AG09319 (cell line): Measurements from ENCODE around the gene ZNF24.
A peak's percentile ranks its signal among the peaks of the same experiment; 100 is the strongest.

Experiments
- DNase-seq: peaks from one replicate; pipeline ENCODE4 v3.0.0-alpha.2; 2010; ENCODE audit warnings: low read depth; ENCODE audit errors: extremely low read depth
- CTCF ChIP-seq: IDR thresholded peaks from 2 replicates; pipeline ENCODE4 v1.5.1; 2011; ENCODE audit warnings: low read depth, mild to moderate bottlenecking, inconsistent platforms, low read length, moderate library complexity

Gene ZNF24

GRCh38 chr18:35352283-35352682 lies 8.1 kb upstream of the ZNF24 start:
- no peak for TF ChIP-seq CTCF
- no peak for DNase-seq

GRCh38 chr18:35348001-35348400 lies 3.8 kb upstream of the ZNF24 start:
- DNase-seq = peak; percentile 91
- TF ChIP-seq CTCF = no peak

- no peak for TF ChIP-seq CTCF
- DNase-seq = no peak
Observed at GRCh38 chr18:35345950-35346349, 1.7 kb upstream of the ZNF24 start.

- DNase-seq = no peak
- no peak for TF ChIP-seq CTCF
Observed at GRCh38 chr18:35345460-35345921, 1.3 kb upstream of the ZNF24 start.

- no peak for DNase-seq
- no peak for TF ChIP-seq CTCF
Observed at GRCh38 chr18:35344736-35345459, 678 bp upstream of the ZNF24 start.

GRCh38 chr18:35343488-35343935 lies 708 bp downstream of the ZNF24 start:
- no peak for DNase-seq
- no peak for TF ChIP-seq CTCF

- TF ChIP-seq CTCF = no peak
- no peak for DNase-seq
Observed at GRCh38 chr18:35337286-35337685, 6.9 kb downstream of the ZNF24 start.
